ENCODE measurements around the gene CASKIN1. TPM values are rescaled to one million over a fixed set of nuclear protein-coding genes. Genes with fewer than 3 reads are reported as not detected.

CASKIN1 gene
- total and polyA plus RNA-seq, 8 donors, result 0.15 to 0.73 (median 0.37) TPM; not detected in 4

DNA sequence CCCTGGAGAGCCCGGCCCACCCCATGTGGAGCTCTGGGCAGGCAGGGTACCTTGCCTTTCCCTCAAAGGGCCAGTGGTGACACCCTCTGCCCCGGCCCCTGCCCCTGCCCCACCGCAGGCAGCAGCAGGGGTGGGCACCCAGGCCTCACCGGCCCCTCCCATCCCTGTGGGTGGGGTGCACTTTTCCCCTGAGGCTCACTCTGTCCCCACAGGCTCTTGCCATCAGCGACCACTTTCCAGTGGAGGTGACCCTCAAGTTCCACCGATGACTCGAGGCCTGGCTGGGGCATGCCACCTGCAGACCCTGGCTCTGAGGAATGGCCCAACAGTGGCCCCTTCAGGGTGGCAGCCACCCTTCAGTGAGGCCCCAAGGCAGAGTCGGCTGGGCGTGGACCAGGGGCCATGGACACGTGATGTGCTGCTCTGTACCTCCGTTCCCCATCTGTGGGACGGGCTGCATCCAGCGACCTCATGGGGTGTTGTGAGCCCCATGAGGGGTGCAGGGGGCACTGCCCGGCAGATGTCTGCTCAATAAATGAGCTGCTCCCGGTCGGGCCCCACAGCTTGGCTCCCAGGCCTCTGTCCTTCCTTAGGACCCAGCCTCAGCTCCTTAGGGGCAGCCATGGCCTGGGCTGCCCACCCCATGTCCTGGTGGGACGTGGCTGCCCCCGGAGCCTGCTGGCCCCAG, 41.9 kb upstream of the CASKIN1 start:
- WGBS, 5 donors, result 48 to 65% (median 50%) methylated on average over 10 to 18 of the region's 18 CpGs
- Histone ChIP-seq H3K27me3 (peaks cover 5 to 45% (median 28%) of the 10 kb centered on the region in 3 donors), H3K4me3 (no peak overlapping the region), H3K36me3 (peaks cover 31 to 66% (median 62%) of the 10 kb centered on the region in 4 donors), H3K27ac (no peak overlapping the region), H3K4me1 (peaks cover 18 to 32% (median 24%) of the 10 kb centered on the region in 4 donors), H3K9me3 (no peaks in the 10 kb centered on the region)
- DNase-seq, result no peak
- intact Hi-C loops (cut with DNase I; ENCODE audit: low total_unique reads), result no loop called here
- TF ChIP-seq POLR2AphosphoS5 (IDR thresholded peaks at IDR 0.05), result no peak

DNA sequence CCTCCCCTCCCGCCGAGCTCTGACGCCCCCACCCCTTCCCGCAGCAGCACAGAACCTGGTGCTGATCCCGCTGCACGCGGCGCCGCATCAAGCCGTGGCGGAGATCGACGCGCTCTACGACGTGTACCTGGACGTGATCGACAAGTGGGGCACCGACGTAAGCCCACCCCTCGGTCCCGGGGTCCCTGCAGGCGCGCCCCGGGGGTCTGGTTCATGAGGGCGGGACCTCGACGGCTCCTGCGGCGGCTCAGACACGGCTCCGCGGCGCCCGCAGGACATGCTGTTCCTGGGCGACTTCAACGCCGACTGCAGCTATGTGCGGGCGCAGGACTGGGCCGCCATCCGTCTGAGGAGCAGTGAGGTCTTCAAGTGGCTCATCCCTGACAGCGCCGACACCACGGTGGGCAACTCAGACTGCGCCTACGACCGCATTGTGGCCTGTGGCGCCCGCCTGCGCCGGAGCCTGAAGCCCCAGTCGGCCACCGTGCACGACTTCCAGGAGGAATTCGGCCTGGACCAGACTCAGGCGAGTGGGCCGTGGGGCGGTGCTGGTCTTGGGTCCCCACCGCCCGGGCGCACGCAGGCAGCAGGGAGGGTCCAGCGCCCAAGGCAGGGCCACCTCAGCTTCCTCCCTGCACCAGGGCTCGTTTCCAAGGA, 41.2 kb upstream of the CASKIN1 start:
- DNase-seq, result peak in 1 of 2 donors; percentile 47
- intact Hi-C loops (cut with DNase I; ENCODE audit: low total_unique reads), result no loop called here
- H3K36me3 ChIP-seq, result peaks cover 31 to 66% (median 62%) of the 10 kb centered on the region in 4 donors

DNA sequence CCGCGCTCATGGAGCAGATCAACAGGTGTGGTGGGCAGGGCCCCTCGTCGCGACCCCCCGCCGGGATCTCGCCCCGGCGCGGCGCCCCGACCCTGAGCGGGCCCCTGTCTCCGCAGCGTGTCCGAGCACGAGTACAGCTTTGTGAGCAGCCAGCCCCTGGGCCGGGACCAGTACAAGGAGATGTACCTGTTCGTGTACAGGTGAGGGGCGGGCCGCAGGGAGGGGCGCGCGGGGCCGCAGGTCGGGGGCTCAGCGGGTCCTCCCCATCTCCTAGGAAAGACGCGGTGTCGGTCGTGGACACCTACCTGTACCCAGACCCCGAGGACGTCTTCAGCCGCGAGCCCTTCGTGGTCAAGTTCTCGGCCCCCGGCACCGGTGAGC, 40.7 kb upstream of the CASKIN1 start:
- H3K4me1 ChIP-seq, result peaks cover 18 to 32% (median 24%) of the 10 kb centered on the region in 4 donors
- H3K4me3 ChIP-seq, result peak overlapping the region in 3 of 4 donors; percentile 22 to 34 (median 25)
- no peak for DNase-seq
- TF ChIP-seq EP300 (IDR thresholded peaks at IDR 0.05), result no peak
- TF ChIP-seq, protein P1, sequence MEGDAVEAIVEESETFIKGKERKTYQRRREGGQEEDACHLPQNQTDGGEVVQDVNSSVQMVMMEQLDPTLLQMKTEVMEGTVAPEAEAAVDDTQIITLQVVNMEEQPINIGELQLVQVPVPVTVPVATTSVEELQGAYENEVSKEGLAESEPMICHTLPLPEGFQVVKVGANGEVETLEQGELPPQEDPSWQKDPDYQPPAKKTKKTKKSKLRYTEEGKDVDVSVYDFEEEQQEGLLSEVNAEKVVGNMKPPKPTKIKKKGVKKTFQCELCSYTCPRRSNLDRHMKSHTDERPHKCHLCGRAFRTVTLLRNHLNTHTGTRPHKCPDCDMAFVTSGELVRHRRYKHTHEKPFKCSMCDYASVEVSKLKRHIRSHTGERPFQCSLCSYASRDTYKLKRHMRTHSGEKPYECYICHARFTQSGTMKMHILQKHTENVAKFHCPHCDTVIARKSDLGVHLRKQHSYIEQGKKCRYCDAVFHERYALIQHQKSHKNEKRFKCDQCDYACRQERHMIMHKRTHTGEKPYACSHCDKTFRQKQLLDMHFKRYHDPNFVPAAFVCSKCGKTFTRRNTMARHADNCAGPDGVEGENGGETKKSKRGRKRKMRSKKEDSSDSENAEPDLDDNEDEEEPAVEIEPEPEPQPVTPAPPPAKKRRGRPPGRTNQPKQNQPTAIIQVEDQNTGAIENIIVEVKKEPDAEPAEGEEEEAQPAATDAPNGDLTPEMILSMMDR (IDR thresholded peaks at IDR 0.05), result no peak
- no peak for TF ChIP-seq POLR2A (IDR thresholded peaks at IDR 0.05)
- TF ChIP-seq POLR2AphosphoS5 (IDR thresholded peaks at IDR 0.05), result no peak
- intact Hi-C loops (cut with DNase I; ENCODE audit: low total_unique reads), result no loop called here
- peaks cover 5 to 45% (median 28%) of the 10 kb centered on the region in 3 donors for H3K27me3 ChIP-seq
- no peaks in the 10 kb centered on the region for H3K9me3 ChIP-seq
- WGBS, 5 donors, result 3 to 8% (median 7%) methylated on average over 20 to 40 of the region's 40 CpGs
- H3K27ac ChIP-seq, result no peak overlapping the region
- peaks cover 32 to 66% (median 62%) of the 10 kb centered on the region in 4 donors for H3K36me3 ChIP-seq

More for the DNA sequence above, 41.2 kb upstream of the CASKIN1 start:
- Histone ChIP-seq H3K9me3 (no peaks in the 10 kb centered on the region), H3K4me3 (no peak overlapping the region), H3K4me1 (peaks cover 18 to 32% (median 24%) of the 10 kb centered on the region in 4 donors), H3K27me3 (peaks cover 5 to 45% (median 28%) of the 10 kb centered on the region in 3 donors), H3K27ac (no peak overlapping the region)
- TF ChIP-seq, protein P1 (IDR thresholded peaks at IDR 0.05), result no peak
- TF ChIP-seq POLR2A (IDR thresholded peaks at IDR 0.05) (no peak), EP300 (IDR thresholded peaks at IDR 0.05) (no peak), POLR2AphosphoS5 (IDR thresholded peaks at IDR 0.05) (no peak)
- 11 to 17% (median 13%) methylated on average over 33 to 65 of the region's 65 CpGs; no CpG with 5 or more reads in 1 of the 5 donors for WGBS, 5 donors

DNA sequence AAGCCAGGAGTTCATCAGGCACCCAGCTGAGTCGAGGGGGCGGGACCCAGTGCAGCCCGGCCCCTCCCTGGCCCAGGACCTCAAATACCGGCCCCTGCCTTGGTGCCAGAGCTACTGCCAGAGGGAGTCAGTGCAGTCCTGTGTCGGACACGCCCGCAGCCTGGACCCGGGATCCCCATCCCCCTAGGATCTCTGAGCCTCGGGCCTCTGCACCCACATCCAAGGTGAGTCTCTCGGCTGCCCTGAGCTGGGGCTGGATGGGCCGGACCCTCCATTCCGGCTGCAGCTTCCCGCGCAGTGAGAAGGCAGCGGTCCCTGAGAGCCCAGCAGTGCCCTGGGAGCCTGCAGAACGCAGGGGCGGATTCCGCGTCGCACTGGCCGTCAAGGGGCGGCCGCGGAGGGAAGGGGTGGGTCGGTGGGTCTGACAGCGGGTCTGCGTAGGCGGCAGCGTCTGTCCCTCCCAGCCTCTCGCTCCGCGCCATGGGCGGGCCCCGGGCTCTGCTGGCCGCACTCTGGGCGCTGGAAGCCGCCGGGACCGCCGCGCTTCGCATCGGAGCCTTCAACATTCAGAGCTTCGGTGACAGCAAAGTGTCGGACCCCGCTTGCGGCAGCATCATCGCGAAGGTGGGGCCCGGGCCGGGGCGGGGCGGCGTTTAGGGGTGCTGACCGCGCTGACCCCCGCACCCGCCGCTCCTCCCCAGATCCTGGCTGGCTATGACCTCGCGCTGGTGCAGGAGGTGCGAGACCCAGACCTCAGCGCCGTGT, 40.1 kb upstream of the CASKIN1 start, which contains the start of gene DNASE1L2:
TSS of gene DNASE1L2 (plus strand) at position 108 of the 765 bp plus-strand sequence. CDS start at position 481, 373 bp downstream.
- Histone ChIP-seq H3K27ac (no peak within 1 kb of the TSS), H3K4me3 (peak within 1 kb of the TSS; percentile 9 to 34 (median 24)), H3K9me3 (no peaks in the 10 kb centered on the region), H3K4me1 (peaks cover 18 to 32% (median 24%) of the 10 kb centered on the region in 4 donors), H3K36me3 (peaks cover 38 to 66% (median 62%) of the 10 kb centered on the region in 4 donors), H3K27me3 (peaks cover 5 to 45% (median 28%) of the 10 kb centered on the region in 3 donors)
- peak; percentile 47 to 73 for DNase-seq
- 2 to 11% (median 7%) methylated on average over 25 to 64 of the region's 64 CpGs for WGBS, 5 donors
- intact Hi-C loops (cut with DNase I; ENCODE audit: low total_unique reads), result no loop called here
- TF ChIP-seq EP300 (IDR thresholded peaks at IDR 0.05) (no peak), POLR2AphosphoS5 (IDR thresholded peaks at IDR 0.05) (no peak), POLR2A (IDR thresholded peaks at IDR 0.05) (no peak)
- TF ChIP-seq, protein P1 (IDR thresholded peaks at IDR 0.05), result no peak

Measured in stomach (tissue), 9 donors.